HepG2 (cell line): ENCODE measurements around the gene STX10. TPM values are rescaled to one million over a fixed set of nuclear protein-coding genes. Genes with fewer than 3 reads are reported as not detected.
A peak's percentile ranks its signal among the peaks of the same experiment; 100 is the strongest.

Source experiments
- ATF4 ChIP-seq, 2 experiments: fragments of 450-650 bp in 1 of 2; sonication (generic) in 1 of 2; formaldehyde crosslinking; IDR thresholded peaks; 2 replicates each; pipeline versions ENCODE4 v1.5.0 to v1.8.0; 2020 to 2022; ENCODE audit warnings: mild to moderate bottlenecking in 1 of 2, missing genetic modification reagents in 1 of 2
- ATF7-NPFF ChIP-seq: sonication (generic); formaldehyde crosslinking; IDR thresholded peaks from 2 replicates; pipeline ENCODE4 v1.8.1; 2023; ENCODE audit warnings: mild to moderate bottlenecking, low read depth, missing genetic modification reagents, moderate library complexity
- ELF1 ChIP-seq: sonication (generic); formaldehyde crosslinking; IDR thresholded peaks from 2 replicates; pipeline ENCODE4 v1.4.0; 2020; ENCODE audit warnings: missing genetic modification reagents
- FOSL2 ChIP-seq: sonication (generic); formaldehyde crosslinking; IDR thresholded peaks from 2 replicates; pipeline ENCODE4 v1.4.0; 2020; ENCODE audit warnings: missing genetic modification reagents
- FOXP4 ChIP-seq: sonication (generic); formaldehyde crosslinking; IDR thresholded peaks from 2 replicates; pipeline ENCODE4 v1.4.0; 2020; ENCODE audit warnings: missing genetic modification reagents
- GTF2F1 ChIP-seq: fragments of 150-350 bp; IDR thresholded peaks from 2 replicates; pipeline ENCODE4 v1.6.1; 2014; ENCODE audit warnings: low read length
- HNRNPUL1 ChIP-seq: fragments of 200-400 bp; formaldehyde crosslinking; IDR thresholded peaks from 2 replicates; pipeline ENCODE4 v1.6.1; 2017; ENCODE audit warnings: low read depth, mild to moderate bottlenecking, low read length, moderate library complexity
- JUND ChIP-seq: sonication (generic); formaldehyde crosslinking; IDR thresholded peaks from 2 replicates; pipeline ENCODE4 v1.8.0; 2022; ENCODE audit warnings: mild to moderate bottlenecking, missing genetic modification reagents
- KLF6 ChIP-seq: IDR thresholded peaks from 2 replicates; pipeline ENCODE4 v1.8.0; 2016; ENCODE audit warnings: missing biosample characterization, missing genetic modification reagents
- SMARCC2 ChIP-seq: fragments of 450-650 bp; IDR thresholded peaks from 2 replicates; pipeline ENCODE4 v1.6.1; 2017; ENCODE audit warnings: antibody characterized with exemption, mild to moderate bottlenecking
- SP1 ChIP-seq, 2 experiments: fragments of 450-650 bp in 1 of 2; sonication (generic) in 1 of 2; formaldehyde crosslinking in 1 of 2; IDR thresholded peaks; 2 replicates each; pipeline versions ENCODE4 v1.4.0 to v1.6.1; 2016 to 2020; ENCODE audit warnings: missing genetic modification reagents in 1 of 2
- TAF15 ChIP-seq: fragments of 200-400 bp; formaldehyde crosslinking; IDR thresholded peaks from one replicate; pipeline ENCODE4 v1.6.1; 2018; ENCODE audit warnings: mild to moderate bottlenecking, low read depth, low read length; ENCODE audit not compliant: poor library complexity, severe bottlenecking
- TRAFD1 ChIP-seq: sonication (generic); formaldehyde crosslinking; IDR thresholded peaks from 2 replicates; pipeline ENCODE4 v1.5.1; 2020; ENCODE audit warnings: missing genetic modification reagents, mild to moderate bottlenecking, borderline replicate concordance
- ZBTB39 ChIP-seq: sonication (generic); formaldehyde crosslinking; IDR thresholded peaks from 2 replicates; pipeline ENCODE4 v1.5.0; 2020; ENCODE audit warnings: missing genetic modification reagents
- ZNF17 ChIP-seq: sonication (generic); formaldehyde crosslinking; IDR thresholded peaks from 2 replicates; pipeline ENCODE4 v1.5.0; 2020; ENCODE audit warnings: mild to moderate bottlenecking, missing genetic modification reagents
- ZNF274 ChIP-seq: sonication (generic); formaldehyde crosslinking; IDR thresholded peaks from 2 replicates; pipeline ENCODE4 v1.5.1; 2020; ENCODE audit warnings: mild to moderate bottlenecking, missing genetic modification reagents
- ZNF430 ChIP-seq: sonication (generic); formaldehyde crosslinking; IDR thresholded peaks from 2 replicates; pipeline ENCODE4 v1.9.0; 2021; ENCODE audit warnings: mild to moderate bottlenecking, missing genetic modification reagents
- ZNF441 ChIP-seq: sonication (generic); formaldehyde crosslinking; IDR thresholded peaks from 2 replicates; pipeline ENCODE4 v1.7.0; 2021; ENCODE audit warnings: missing genetic modification reagents, borderline replicate concordance
- ZNF501 ChIP-seq: sonication (generic); formaldehyde crosslinking; IDR thresholded peaks from 2 replicates; pipeline ENCODE4 v1.5.1; 2020; ENCODE audit warnings: mild to moderate bottlenecking, moderate library complexity, missing genetic modification reagents
- ZNF574 ChIP-seq: sonication (generic); formaldehyde crosslinking; IDR thresholded peaks from 2 replicates; pipeline ENCODE4 v1.4.0; 2020; ENCODE audit warnings: missing genetic modification reagents
- polyA plus RNA-seq, 8 experiments: library from polyadenylated mRNA; depleted of rRNA in 3 of 8; stranded (reverse) in 7 of 8; unstranded in 1 of 8; fragments of >200 nt; fragmentation: Illumina TruSeq in 4 of 8; extraction: Trizol in 4 of 8; gene quantifications; 2 replicates each; pipeline versions ENCODE4 v1.2.1 to v1.2.3, GENCODE V29; 2011 to 2016; ENCODE audit warnings: low read depth in 4 of 8, missing spikeins in 1 of 8, mixed read lengths in 1 of 8; ENCODE audit not compliant: insufficient read depth in 1 of 8
- total RNA-seq, 5 experiments: library from RNA; depleted of rRNA; stranded (reverse); fragments of >200 nt; fragmentation: Illumina TruSeq; extraction: Trizol; gene quantifications; 2 replicates each; pipeline ENCODE4 v1.2.3, GENCODE V29; 2016; ENCODE audit warnings: low read depth in 1 of 5

The STX10 gene
- total and polyA plus RNA-seq, 2 of the 13 experiments (the other 11 are each of a cell fraction or from before 2014, with no cell fraction given) = 47.9 to 66.4 TPM

- TF ChIP-seq SP1 (IDR thresholded peaks at IDR 0.05) = no peak
- no peak for TF ChIP-seq SP1 (CRISPR knock-in tag; IDR thresholded peaks at IDR 0.05)
- TF ChIP-seq ZNF574 (CRISPR knock-in tag) = no peak
- no peak for TF ChIP-seq GTF2F1
- no peak for TF ChIP-seq ZNF441
- TF ChIP-seq KLF6 = 0 out of 2 replicates have a peak, but pooled peaks have one; percentile 31
- TF ChIP-seq ZNF430 = no peak
- TF ChIP-seq ATF7-NPFF (CRISPR knock-in tag) = 0 out of 2 replicates have a peak, but pooled peaks have one; percentile 17
- TF ChIP-seq FOXP4 (CRISPR knock-in tag) = 0 out of 2 replicates have a peak, but pooled peaks have one; percentile 40
- no peak for TF ChIP-seq JUND (CRISPR knock-in tag)
- TF ChIP-seq ELF1 (CRISPR knock-in tag) = peak; percentile 33; the same call in 1 of the 2 replicates
- no peak for TF ChIP-seq ZBTB39 (CRISPR knock-in tag)
- TF ChIP-seq SMARCC2 = no peak
- no peak for TF ChIP-seq HNRNPUL1
- TF ChIP-seq ZNF274 = no peak
- TF ChIP-seq ATF4 (CRISPR knock-in tag; IDR thresholded peaks at IDR 0.05) = peak in 1 of 2 experiments; percentile 93; a peak in 2 of 4 replicates
- TF ChIP-seq FOSL2 (CRISPR knock-in tag) = peak; percentile 83
- TF ChIP-seq TRAFD1 (CRISPR knock-in tag) = no peak
- no peak for TF ChIP-seq TAF15
- no peak for TF ChIP-seq ZNF17 (CRISPR knock-in tag)
- peak; percentile 40; the same call in 1 of the 2 replicates for TF ChIP-seq ZNF501 (CRISPR knock-in tag)
These were observed 4.1 kb upstream of the STX10 start (continued) for GRCh38 chr19:13154241-13154778.
